ENCODE results near the gene KRR1. TPM values are rescaled to one million over a fixed set of nuclear protein-coding genes. Genes with fewer than 3 reads are reported as not detected.
"Not testable (repeated sequence)": the region's sequence is repeated elsewhere in the genome, so short reads cannot be mapped to it uniquely, and the experiment has no call there.

The KRR1 gene
- polyA plus RNA-seq, 5 donors: 60.1 to 108 (median 95.3) TPM

- DNase-seq: no peak
Observed at GRCh38 chr12:75479963-75480461, 31.4 kb downstream of the KRR1 start.

- DNase-seq: no peak
Observed at GRCh38 chr12:75478116-75478794, 33.2 kb downstream of the KRR1 start.

- no peak for DNase-seq
Observed at GRCh38 chr12:75477137-75477536, 34.3 kb downstream of the KRR1 start.

- no peak for DNase-seq
Observed at GRCh38 chr12:75476071-75476470, 35.3 kb downstream of the KRR1 start.

- no peak for DNase-seq
Observed at GRCh38 chr12:75474116-75474515, 37.3 kb downstream of the KRR1 start.

GRCh38 chr12:75471902-75472890 is 39.2 kb downstream of the KRR1 start:
- no peak for DNase-seq

- DNase-seq: no peak
Observed at GRCh38 chr12:75460204-75460603, 51.2 kb downstream of the KRR1 start.

GRCh38 chr12:75459755-75460154 is 51.7 kb downstream of the KRR1 start:
- no peak for DNase-seq

- not testable (repeated sequence) for DNase-seq
Observed at GRCh38 chr12:75457866-75458265, 53.5 kb downstream of the KRR1 start.

- DNase-seq: no peak
Observed at GRCh38 chr12:75457191-75457590, 54.2 kb downstream of the KRR1 start.

GRCh38 chr12:75455839-75456238 is 55.6 kb downstream of the KRR1 start:
- no peak for DNase-seq

- no peak for DNase-seq
Observed at GRCh38 chr12:75452675-75453330, 58.6 kb downstream of the KRR1 start.

- DNase-seq: no peak
Observed at GRCh38 chr12:75447691-75448393, 63.6 kb downstream of the KRR1 start.

GRCh38 chr12:75446857-75447256 is 64.6 kb downstream of the KRR1 start:
- DNase-seq: no peak

- DNase-seq: not testable (repeated sequence)
Observed at GRCh38 chr12:75445137-75445507, 66.3 kb downstream of the KRR1 start.

GRCh38 chr12:75444429-75445136 is 66.8 kb downstream of the KRR1 start:
- no peak for DNase-seq

- DNase-seq: no peak
Observed at GRCh38 chr12:75443709-75444108, 67.7 kb downstream of the KRR1 start.

GRCh38 chr12:75442454-75442853 is 69.0 kb downstream of the KRR1 start:
- DNase-seq: not testable (repeated sequence)

- DNase-seq: not testable (repeated sequence)
Observed at GRCh38 chr12:75441687-75442449, 69.5 kb downstream of the KRR1 start.
